ENCODE measurements around the gene CFAP97D2.

CFAP97D2 gene

GRCh38 chr13:114200399-114200911, 21.4 kb downstream of the CFAP97D2 start:
- ATAC-seq (replicated peaks; ENCODE audit: extremely low read depth, poor library complexity, severe bottlenecking) (no peak), DNase-seq (ENCODE audit: low spot score in 2 of 2) (no peak)
- H3K4me1 Mint-ChIP-seq: peaks cover 30% of the 10 kb centered on the region
- no peaks in the 10 kb centered on the region for H3K27me3 Mint-ChIP-seq
- no peaks in the 10 kb centered on the region for H3K36me3 Mint-ChIP-seq (ENCODE audit: insufficient read depth)
- no peak overlapping the region for H3K4me3 Mint-ChIP-seq
- H3K9me3 Mint-ChIP-seq: no peaks in the 10 kb centered on the region
- no peak overlapping the region for H3K27ac Mint-ChIP-seq (ENCODE audit: low read depth)

- H3K27me3 Mint-ChIP-seq: no peaks in the 10 kb centered on the region
- H3K36me3 Mint-ChIP-seq (ENCODE audit: insufficient read depth): no peaks in the 10 kb centered on the region
- no peaks in the 10 kb centered on the region for H3K9me3 Mint-ChIP-seq
- H3K27ac Mint-ChIP-seq (ENCODE audit: low read depth): no peak overlapping the region
- no peak for ATAC-seq (replicated peaks; ENCODE audit: extremely low read depth, poor library complexity, severe bottlenecking)
- no peak for DNase-seq (ENCODE audit: low spot score in 2 of 2)
- H3K4me1 Mint-ChIP-seq: peaks cover 30% of the 10 kb centered on the region
- no peak overlapping the region for H3K4me3 Mint-ChIP-seq
Observed at GRCh38 chr13:114202581-114202980, 23.5 kb downstream of the CFAP97D2 start.

GRCh38 chr13:114203536-114203935, 24.5 kb downstream of the CFAP97D2 start:
- Mint-ChIP-seq H3K27ac (ENCODE audit: low read depth) (no peak overlapping the region), H3K36me3 (ENCODE audit: insufficient read depth) (no peaks in the 10 kb centered on the region), H3K4me1 (peaks cover 30% of the 10 kb centered on the region), H3K4me3 (no peak overlapping the region), H3K9me3 (no peaks in the 10 kb centered on the region), H3K27me3 (no peaks in the 10 kb centered on the region)
- ATAC-seq (replicated peaks; ENCODE audit: extremely low read depth, poor library complexity, severe bottlenecking) (no peak), DNase-seq (ENCODE audit: low spot score in 2 of 2) (no peak)

GRCh38 chr13:114204894-114205293, 25.8 kb downstream of the CFAP97D2 start:
- DNase-seq (ENCODE audit: low spot score in 2 of 2): no peak
- Mint-ChIP-seq H3K27me3 (no peaks in the 10 kb centered on the region), H3K9me3 (no peaks in the 10 kb centered on the region), H3K4me3 (no peak overlapping the region), H3K36me3 (ENCODE audit: insufficient read depth) (peaks cover 1% of the 10 kb centered on the region), H3K4me1 (peaks cover 30% of the 10 kb centered on the region), H3K27ac (ENCODE audit: low read depth) (no peak overlapping the region)
- no peak for ATAC-seq (replicated peaks; ENCODE audit: extremely low read depth, poor library complexity, severe bottlenecking)

DNA sequence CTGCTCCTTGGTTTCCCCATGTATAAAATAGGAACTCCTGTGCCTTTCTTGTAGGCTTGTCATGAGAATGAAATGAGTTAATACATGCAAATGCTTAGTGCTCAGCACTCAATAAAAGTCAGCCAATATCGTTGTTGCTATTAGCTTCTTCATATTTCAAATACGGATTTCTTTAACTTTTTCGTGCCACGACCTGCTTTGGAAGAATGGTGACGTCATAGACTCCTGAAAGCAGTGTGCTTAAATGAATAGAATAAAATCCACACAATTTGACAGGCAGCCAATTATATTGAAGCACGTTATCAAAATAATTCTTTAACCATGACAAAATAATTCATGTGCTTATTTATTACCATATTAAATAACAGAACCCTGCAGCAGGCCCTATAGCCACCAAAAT, 29.1 kb downstream of the CFAP97D2 start:
- no peak for DNase-seq (ENCODE audit: low spot score in 2 of 2)
- peaks cover 39% of the 10 kb centered on the region for H3K4me1 Mint-ChIP-seq
- no peak overlapping the region for H3K4me3 Mint-ChIP-seq
- peaks cover 22% of the 10 kb centered on the region for H3K27me3 Mint-ChIP-seq
- no peak for ATAC-seq (replicated peaks; ENCODE audit: extremely low read depth, poor library complexity, severe bottlenecking)
- no peaks in the 10 kb centered on the region for H3K9me3 Mint-ChIP-seq
- H3K27ac Mint-ChIP-seq (ENCODE audit: low read depth): no peak overlapping the region
- H3K36me3 Mint-ChIP-seq (ENCODE audit: insufficient read depth): peaks cover 1% of the 10 kb centered on the region

DNA sequence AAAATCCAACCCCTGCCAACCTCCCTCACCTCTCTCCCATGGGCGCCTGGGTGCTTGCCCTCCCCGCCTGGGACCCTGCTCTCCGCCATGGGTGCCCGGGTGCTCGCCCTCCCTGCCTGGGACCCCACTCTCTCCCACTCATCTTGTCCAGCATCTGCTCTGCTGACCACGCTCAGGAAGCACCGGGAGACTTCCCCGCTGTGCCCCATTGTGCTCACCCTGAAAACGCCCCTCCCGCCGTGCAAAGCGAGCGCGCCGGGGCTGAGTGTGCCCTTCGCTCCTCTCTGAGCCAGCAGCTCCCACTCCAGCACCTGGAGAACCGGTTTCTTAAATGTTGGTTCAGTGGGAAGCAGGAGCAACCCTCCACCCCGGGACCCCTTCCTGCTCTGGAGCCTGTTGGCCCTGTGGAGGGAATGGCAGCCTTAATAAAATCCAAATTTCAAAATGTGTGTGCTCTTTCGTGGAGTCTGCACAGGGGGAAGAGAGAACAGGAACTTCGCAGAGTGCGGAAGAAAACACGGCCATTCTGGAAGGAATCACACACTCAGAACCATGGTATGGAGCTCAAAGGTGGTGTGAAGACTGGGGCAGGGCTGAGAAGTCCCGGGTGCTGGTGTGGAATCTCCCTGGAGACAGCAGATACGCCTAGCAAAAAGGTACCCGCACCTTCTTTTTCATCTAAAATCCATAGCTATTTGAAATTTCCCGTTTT, 32.5 kb downstream of the CFAP97D2 start:
- ATAC-seq (replicated peaks; ENCODE audit: extremely low read depth, poor library complexity, severe bottlenecking): no peak
- Mint-ChIP-seq H3K36me3 (ENCODE audit: insufficient read depth) (peaks cover 1% of the 10 kb centered on the region), H3K27me3 (peaks cover 22% of the 10 kb centered on the region), H3K4me3 (no peak overlapping the region), H3K27ac (ENCODE audit: low read depth) (no peak overlapping the region), H3K9me3 (no peaks in the 10 kb centered on the region), H3K4me1 (peaks cover 19% of the 10 kb centered on the region)
- DNase-seq (ENCODE audit: low spot score in 2 of 2): no peak

DNA sequence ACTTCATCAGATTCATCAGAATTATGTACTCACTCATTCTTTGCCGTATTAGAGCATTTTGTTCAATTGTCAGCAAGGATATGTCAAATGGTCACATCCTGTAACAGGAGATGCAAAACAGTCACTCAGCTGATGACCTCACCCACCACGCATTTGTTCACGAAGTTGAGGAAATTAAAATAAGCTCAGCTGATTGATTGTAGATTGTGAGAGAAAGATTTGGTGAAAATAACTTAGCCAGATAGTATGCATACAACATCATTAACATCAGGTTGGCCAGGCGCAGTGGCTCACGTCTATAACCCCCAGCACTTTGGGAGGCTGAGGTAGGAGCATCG, 33.1 kb downstream of the CFAP97D2 start:
- ATAC-seq (replicated peaks; ENCODE audit: extremely low read depth, poor library complexity, severe bottlenecking): no peak

GRCh38 chr13:114213980-114214379, 34.9 kb downstream of the CFAP97D2 start:
- H3K27ac Mint-ChIP-seq (ENCODE audit: low read depth): no peak overlapping the region
- DNase-seq (ENCODE audit: low spot score in 2 of 2) (no peak), ATAC-seq (replicated peaks; ENCODE audit: extremely low read depth, poor library complexity, severe bottlenecking) (no peak)
- H3K4me3 Mint-ChIP-seq: no peak overlapping the region
- no peaks in the 10 kb centered on the region for H3K36me3 Mint-ChIP-seq (ENCODE audit: insufficient read depth)
- peaks cover 22% of the 10 kb centered on the region for H3K27me3 Mint-ChIP-seq
- H3K4me1 Mint-ChIP-seq: peaks cover 25% of the 10 kb centered on the region
- H3K9me3 Mint-ChIP-seq: no peaks in the 10 kb centered on the region

More for the DNA sequence above, 33.1 kb downstream of the CFAP97D2 start:
- DNase-seq (ENCODE audit: low spot score in 2 of 2): no peak
- H3K4me1 Mint-ChIP-seq: peaks cover 19% of the 10 kb centered on the region
- peaks cover 22% of the 10 kb centered on the region for H3K27me3 Mint-ChIP-seq
- peaks cover 1% of the 10 kb centered on the region for H3K36me3 Mint-ChIP-seq (ENCODE audit: insufficient read depth)
- no peak overlapping the region for H3K4me3 Mint-ChIP-seq
- no peak overlapping the region for H3K27ac Mint-ChIP-seq (ENCODE audit: low read depth)
- no peaks in the 10 kb centered on the region for H3K9me3 Mint-ChIP-seq

DNA sequence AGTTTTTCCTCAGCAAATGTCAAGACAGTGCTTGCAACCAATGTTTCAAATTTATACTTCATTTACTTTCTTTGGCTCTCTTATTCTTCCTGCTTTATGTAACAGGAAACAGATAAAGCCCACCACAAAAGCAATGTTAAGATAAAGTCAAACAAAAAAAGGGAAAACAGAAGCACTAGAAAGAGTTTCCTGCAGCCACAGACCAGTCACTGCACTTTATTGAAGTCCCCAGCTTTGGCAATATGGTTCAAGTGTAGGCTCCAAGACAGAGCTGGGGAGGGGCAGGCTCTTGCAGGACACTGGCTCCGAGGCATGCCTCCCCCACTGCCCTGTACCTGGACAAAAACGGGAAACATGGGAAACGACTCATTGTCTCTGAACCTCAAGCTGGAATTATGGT, 40.3 kb downstream of the CFAP97D2 start:
- H3K4me3 Mint-ChIP-seq: no peak overlapping the region
- DNase-seq (ENCODE audit: low spot score in 2 of 2): no peak
- no peak for ATAC-seq (replicated peaks; ENCODE audit: extremely low read depth, poor library complexity, severe bottlenecking)
- peaks cover 26% of the 10 kb centered on the region for H3K4me1 Mint-ChIP-seq
- peaks cover 2% of the 10 kb centered on the region for H3K36me3 Mint-ChIP-seq (ENCODE audit: insufficient read depth)
- H3K9me3 Mint-ChIP-seq: no peaks in the 10 kb centered on the region
- H3K27me3 Mint-ChIP-seq: no peaks in the 10 kb centered on the region
- peak overlapping the region; percentile 20 for H3K27ac Mint-ChIP-seq (ENCODE audit: low read depth)

GRCh38 chr13:114222461-114222968, 43.5 kb downstream of the CFAP97D2 start:
- Mint-ChIP-seq H3K36me3 (ENCODE audit: insufficient read depth) (peaks cover 5% of the 10 kb centered on the region), H3K4me1 (peaks cover 35% of the 10 kb centered on the region), H3K27me3 (no peaks in the 10 kb centered on the region), H3K9me3 (no peaks in the 10 kb centered on the region), H3K4me3 (no peak overlapping the region), H3K27ac (ENCODE audit: low read depth) (no peak overlapping the region)
- DNase-seq (ENCODE audit: low spot score in 2 of 2) (no peak), ATAC-seq (replicated peaks; ENCODE audit: extremely low read depth, poor library complexity, severe bottlenecking) (no peak)

GRCh38 chr13:114224201-114224600, 45.1 kb downstream of the CFAP97D2 start:
- Mint-ChIP-seq H3K27ac (ENCODE audit: low read depth) (no peak overlapping the region), H3K27me3 (no peaks in the 10 kb centered on the region), H3K36me3 (ENCODE audit: insufficient read depth) (peaks cover 5% of the 10 kb centered on the region), H3K4me3 (no peak overlapping the region), H3K4me1 (peaks cover 27% of the 10 kb centered on the region), H3K9me3 (no peaks in the 10 kb centered on the region)
- ATAC-seq (replicated peaks; ENCODE audit: extremely low read depth, poor library complexity, severe bottlenecking) (no peak), DNase-seq (ENCODE audit: low spot score in 2 of 2) (no peak)

DNA sequence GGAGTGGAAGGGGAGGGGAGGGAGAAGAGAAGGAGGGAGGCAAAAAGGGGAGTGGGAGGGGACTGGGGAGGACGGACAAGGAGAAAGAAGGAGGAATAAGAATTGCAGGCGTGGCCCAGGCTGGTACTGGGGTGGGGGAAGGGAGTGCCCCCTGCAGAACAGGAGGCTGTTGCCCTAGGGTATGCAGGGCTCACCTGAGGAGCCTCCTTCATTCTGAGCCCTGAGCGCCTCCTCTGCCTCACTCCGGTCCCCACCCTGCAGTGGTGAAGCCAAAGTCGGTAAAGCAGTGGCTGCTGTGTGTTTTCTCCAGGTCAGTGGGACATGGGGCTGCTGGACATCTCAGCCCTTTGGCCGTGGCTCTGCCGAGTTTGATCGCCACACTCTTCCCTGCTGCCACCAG, 46.6 kb downstream of the CFAP97D2 start:
- Mint-ChIP-seq H3K36me3 (ENCODE audit: insufficient read depth) (peaks cover 4% of the 10 kb centered on the region), H3K4me3 (no peak overlapping the region), H3K27ac (ENCODE audit: low read depth) (no peak overlapping the region), H3K9me3 (no peaks in the 10 kb centered on the region), H3K27me3 (peaks cover 11% of the 10 kb centered on the region), H3K4me1 (peaks cover 21% of the 10 kb centered on the region)
- ATAC-seq (replicated peaks; ENCODE audit: extremely low read depth, poor library complexity, severe bottlenecking) (no peak), DNase-seq (ENCODE audit: low spot score in 2 of 2) (no peak)

DNA sequence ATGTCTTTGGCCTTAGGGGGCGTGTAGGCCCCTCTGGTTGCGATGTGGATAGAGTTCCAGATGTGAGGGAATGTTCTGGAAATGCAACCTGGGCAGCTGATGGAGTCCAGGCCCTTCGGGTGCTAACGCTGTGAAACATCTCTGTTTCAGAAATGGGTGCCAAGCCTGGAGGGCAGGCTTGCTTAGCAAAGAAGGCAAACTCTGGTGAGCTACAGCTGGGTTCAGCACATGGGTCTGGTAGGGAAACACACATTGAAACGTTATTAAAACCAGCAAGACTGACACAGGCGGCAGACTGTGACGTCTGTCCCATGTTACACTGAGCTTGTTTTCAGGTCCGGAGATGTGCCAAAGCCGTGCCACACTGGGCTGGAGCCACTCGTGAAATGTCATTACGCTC, 47.0 kb downstream of the CFAP97D2 start:
- ATAC-seq (replicated peaks; ENCODE audit: extremely low read depth, poor library complexity, severe bottlenecking) (peak; percentile 42), DNase-seq (ENCODE audit: low spot score in 2 of 2) (no peak)
- Mint-ChIP-seq H3K36me3 (ENCODE audit: insufficient read depth) (peaks cover 4% of the 10 kb centered on the region), H3K4me3 (no peak overlapping the region), H3K4me1 (peaks cover 21% of the 10 kb centered on the region), H3K27me3 (peaks cover 15% of the 10 kb centered on the region), H3K27ac (ENCODE audit: low read depth) (no peak overlapping the region), H3K9me3 (no peaks in the 10 kb centered on the region)
